Muscle of arm (tissue), 12 donors: ENCODE results near the gene GPR39. TPM values are rescaled to one million over a fixed set of nuclear protein-coding genes. Genes with fewer than 3 reads are reported as not detected.

Source experiments
- DNase-seq: peaks from one replicate; pipeline ENCODE4 v3.0.0-alpha.2; 2013
- polyA plus RNA-seq, 12 donors: library from polyadenylated mRNA; unstranded; fragments of 120-200 nt; gene quantifications; one replicate each; pipeline ENCODE4 v1.2.1, GENCODE V29; 2013; ENCODE audit not compliant: insufficient read length in 12 of 12

Gene GPR39
- polyA plus RNA-seq, 12 donors: 0.14 to 0.57 (median 0.21) TPM; not detected in 2

- DNase-seq: no peak
These were observed 149.8 kb downstream of the GPR39 start for GRCh38 chr2:132566379-132566778.

GRCh38 chr2:132567682-132568081 is 151.1 kb downstream of the GPR39 start:
- DNase-seq: no peak

DNA sequence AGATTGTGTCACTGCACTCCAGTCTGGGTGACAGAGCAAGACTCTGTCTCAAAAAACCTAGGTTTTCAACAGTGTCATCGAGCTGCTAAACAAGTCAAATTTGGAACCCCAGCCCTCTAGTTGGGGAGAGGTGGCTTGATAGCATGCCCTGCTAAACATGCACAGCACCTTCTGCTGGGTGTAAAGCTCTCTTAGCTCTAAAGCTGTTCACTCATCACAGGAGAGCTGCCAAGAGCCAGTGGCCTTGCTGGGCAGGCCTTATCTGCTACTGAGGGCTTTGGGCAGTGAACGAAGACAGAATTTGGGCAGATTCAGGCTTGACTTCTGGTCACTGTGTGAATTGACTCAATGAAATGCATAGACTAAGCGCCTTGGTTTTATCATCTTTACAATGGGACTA is 152.1 kb downstream of the GPR39 start:
- no peak for DNase-seq

GRCh38 chr2:132573444-132574007 is 156.9 kb downstream of the GPR39 start:
- no peak for DNase-seq

DNA sequence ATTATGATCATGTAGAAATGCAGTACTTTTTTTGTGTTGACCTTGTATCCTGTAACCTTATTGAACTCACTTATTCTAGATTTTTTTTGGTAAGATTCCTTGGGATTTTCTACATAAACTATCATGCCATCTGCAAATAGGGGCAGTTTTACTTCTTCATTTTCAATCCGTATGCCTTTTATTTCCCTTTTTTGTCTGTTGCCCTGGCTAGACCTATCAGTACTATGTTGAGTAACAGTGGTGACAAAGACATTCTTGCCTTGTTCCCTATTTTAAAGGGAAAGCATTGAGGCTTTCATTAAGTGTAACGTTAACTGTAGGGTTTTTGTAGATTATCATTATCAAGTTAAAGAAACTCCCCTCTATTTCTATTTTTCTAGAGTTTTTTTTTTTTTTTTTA is 161.1 kb downstream of the GPR39 start:
- DNase-seq: no peak

DNA sequence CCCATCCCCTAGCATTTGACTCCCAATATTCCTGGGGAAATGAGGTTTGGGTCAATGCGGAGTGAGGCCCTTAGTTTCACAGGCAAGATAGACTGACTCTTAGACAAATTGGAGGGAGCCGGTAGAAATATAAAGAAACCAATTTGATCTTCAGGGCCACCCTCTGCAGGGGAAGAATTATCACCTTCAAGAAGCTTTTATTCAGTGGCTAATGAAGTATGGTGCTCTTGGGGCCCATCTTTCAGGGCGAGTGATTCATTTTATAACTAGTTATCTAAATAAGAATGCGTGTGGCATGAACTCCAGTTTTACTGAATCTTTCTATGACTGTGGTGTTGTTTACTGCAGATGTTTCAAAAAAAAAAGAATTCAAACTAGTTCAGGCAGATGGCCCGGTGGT is 165.0 kb downstream of the GPR39 start:
- no peak for DNase-seq

- peak; percentile 49 for DNase-seq
These were observed 165.6 kb downstream of the GPR39 start for GRCh38 chr2:132581991-132582738.

DNA sequence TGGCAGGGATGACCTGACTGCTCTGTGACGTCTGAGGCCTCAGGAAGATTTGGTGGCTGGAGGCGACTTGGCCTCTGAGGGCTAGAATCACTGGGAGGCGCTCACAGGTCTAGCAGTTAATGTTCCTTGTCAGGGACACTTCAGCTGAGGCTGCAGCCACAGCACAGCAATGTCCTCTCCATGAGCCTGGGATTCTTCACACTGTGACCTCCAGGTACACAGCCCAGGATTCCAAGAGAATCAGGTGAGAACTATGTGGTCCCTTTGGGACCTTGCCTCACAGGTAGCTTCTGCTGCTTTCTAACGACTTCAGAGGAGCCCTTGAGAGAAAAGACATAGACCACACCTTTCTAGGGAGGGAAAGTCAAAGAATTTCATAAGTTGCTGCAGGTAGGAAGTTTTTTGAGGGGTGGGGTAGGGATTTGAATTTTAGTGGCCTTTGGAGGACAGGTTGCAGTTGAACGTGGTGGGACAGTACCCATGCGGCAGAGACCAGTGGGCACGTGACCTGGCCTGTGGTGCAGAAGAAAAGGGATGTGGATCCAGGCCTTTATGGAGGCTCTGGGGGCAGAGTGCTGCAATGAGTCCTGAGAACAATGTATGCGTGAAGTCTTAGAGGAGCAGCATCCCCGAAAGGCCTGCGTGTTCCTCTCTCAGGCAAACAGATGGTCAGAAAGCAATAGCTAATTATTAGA is 167.2 kb downstream of the GPR39 start:
- no peak for DNase-seq

GRCh38 chr2:132584976-132585817 is 168.6 kb downstream of the GPR39 start:
- no peak for DNase-seq

DNA sequence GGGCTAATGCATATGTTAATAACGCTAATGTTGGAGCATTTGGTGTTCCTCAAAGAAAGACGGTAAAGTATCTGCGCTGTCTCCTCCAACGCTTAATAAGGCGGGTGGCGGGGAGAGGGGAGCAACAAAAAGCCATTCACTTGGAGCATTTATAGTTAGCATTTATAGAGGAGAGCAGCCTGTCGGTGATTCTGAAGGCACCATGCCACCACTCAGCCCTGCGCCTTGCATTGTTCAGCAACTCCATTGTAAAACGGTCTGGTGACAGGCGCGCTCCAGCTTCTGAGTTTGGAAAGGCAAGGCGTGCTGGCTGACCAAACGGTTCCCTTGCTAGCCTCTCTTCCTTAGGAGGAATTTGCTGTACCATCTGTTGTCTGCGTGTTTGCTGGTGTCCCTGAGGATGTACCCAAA is 169.5 kb downstream of the GPR39 start:
- DNase-seq: no peak

GRCh38 chr2:132586835-132587234 is 170.2 kb downstream of the GPR39 start:
- no peak for DNase-seq

GRCh38 chr2:132588576-132588975 is 172.0 kb downstream of the GPR39 start:
- no peak for DNase-seq

GRCh38 chr2:132589111-132589830 is 172.7 kb downstream of the GPR39 start:
- DNase-seq: no peak

GRCh38 chr2:132589966-132590365 is 173.4 kb downstream of the GPR39 start:
- DNase-seq: no peak

DNA sequence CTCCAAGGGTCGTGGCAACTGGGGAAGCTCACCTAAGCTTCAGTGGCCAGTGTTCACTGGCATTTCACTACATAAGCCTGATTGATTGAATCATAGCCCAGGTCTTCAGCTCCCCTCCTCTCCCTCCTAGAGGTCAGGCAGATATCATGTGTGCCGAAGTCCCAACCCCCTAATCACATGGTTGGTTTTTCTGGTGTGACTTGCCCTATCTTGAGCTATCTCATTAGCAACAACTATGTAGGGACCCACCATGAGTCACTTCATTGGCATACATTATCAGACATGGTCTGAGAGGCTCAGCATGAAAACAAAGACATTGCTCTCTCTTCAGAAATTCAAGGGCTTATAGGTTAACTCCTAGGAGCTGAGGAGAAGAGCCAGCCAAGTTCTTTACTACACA is 176.6 kb downstream of the GPR39 start:
- no peak for DNase-seq

DNA sequence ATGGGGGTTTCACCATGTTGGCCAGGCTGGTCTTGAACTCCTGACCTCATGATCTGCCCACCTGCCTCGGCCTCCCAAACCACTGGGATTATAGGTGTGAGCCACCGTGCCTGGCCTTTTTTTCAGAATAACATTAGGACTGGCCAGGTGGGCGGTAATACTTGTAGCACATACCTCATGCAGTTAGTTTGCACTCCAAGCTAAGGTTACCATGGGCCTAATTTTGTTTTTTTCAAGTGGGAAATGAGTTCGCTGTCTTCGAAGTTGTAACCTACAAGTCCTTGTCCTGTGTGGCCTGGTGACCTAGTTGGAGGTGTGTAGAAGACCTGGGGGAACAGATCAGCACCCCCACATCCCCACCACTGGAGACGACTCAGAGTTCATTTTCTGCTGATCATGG is 178.6 kb downstream of the GPR39 start:
- DNase-seq: no peak

- DNase-seq: no peak
These were observed 179.1 kb downstream of the GPR39 start for GRCh38 chr2:132595693-132596092.

- no peak for DNase-seq
These were observed 180.6 kb downstream of the GPR39 start for GRCh38 chr2:132597166-132597565.

- DNase-seq: no peak
These were observed 181.2 kb downstream of the GPR39 start for GRCh38 chr2:132597831-132598230.

- no peak for DNase-seq
These were observed 181.9 kb downstream of the GPR39 start for GRCh38 chr2:132598536-132598935.

- DNase-seq: no peak
These were observed 183.0 kb downstream of the GPR39 start for GRCh38 chr2:132599556-132599955.

DNA sequence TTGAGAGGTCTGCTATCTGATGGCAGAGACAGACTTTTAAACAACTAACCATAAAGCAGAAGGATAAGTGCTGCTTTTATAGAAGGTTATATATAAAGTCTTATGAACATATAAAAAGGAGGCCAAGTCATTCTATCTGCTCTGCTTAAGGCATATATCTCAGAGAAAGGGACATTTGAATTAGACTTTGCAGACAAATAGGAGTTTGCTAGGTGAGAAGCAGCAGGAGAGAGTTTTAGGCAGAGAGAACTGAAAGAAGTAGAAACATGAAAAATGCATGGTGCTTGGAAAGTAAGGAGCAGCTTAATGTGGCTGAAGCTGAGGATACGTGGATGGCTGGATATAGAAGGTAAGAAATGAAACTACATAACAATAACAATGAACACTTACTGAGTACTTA is 188.0 kb downstream of the GPR39 start:
- DNase-seq: no peak
